Measurements from ENCODE around the gene ALDH1A3.

The ALDH1A3 gene

DNA sequence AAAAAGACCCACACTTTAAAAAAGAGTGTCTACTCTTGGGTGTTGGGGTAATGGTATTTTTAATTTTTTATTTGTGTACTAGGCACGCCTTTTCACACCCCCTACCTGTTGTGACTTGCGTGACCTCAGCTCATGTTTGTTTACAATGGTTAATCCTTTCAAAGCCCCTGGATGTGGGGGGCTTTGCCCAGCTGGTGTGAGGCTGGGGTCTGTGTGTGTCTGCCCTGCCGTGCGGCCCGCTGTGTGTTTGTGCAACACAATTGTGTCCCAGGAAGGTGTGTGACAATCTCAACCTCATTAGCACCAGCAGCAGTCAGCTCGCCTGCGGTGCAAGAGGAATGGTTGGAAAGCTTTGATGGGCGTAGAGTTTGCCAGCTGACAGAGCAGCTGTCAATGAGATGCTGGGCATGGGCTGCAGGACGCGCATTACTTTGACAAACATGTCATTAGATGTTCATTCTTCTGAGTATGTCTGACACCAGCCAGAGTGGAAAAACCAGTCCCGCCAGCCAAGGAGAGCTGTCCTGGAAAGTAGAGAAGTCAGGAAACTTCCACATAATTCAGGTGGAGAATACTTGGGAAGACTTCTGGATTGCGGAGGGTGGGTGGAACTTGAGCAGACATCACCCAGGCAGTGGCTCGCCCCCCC, 49.1 kb downstream of the ALDH1A3 start (continued):
- TF ChIP-seq, protein P1, sequence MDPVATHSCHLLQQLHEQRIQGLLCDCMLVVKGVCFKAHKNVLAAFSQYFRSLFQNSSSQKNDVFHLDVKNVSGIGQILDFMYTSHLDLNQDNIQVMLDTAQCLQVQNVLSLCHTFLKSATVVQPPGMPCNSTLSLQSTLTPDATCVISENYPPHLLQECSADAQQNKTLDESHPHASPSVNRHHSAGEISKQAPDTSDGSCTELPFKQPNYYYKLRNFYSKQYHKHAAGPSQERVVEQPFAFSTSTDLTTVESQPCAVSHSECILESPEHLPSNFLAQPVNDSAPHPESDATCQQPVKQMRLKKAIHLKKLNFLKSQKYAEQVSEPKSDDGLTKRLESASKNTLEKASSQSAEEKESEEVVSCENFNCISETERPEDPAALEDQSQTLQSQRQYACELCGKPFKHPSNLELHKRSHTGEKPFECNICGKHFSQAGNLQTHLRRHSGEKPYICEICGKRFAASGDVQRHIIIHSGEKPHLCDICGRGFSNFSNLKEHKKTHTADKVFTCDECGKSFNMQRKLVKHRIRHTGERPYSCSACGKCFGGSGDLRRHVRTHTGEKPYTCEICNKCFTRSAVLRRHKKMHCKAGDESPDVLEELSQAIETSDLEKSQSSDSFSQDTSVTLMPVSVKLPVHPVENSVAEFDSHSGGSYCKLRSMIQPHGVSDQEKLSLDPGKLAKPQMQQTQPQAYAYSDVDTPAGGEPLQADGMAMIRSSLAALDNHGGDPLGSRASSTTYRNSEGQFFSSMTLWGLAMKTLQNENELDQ (tag by site-specific recombination; IDR thresholded peaks at IDR 0.05; ENCODE audit: low read depth): no peak

DNA sequence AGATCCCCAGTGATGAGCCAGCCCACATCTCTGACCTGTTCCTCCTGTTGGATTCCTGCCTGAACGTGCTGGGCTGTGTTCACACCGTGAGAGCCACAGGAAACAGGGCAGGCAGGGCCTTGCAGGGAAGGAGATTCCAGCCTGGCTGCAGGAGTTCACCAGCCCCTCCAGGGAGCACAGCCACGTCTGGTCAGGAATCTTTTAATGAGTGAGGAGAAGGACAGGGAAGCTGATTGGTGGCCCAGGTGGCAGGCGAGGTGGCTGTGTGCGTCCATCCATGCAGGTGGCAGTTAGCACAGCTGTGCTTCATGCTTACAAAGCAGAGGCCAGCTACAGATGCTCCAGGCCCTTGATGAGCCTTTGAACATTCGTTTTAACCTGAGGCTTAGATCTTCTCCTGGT, 50.0 kb downstream of the ALDH1A3 start:
- Histone ChIP-seq H3K27ac (ENCODE audit: extremely low read depth, low read depth, low read length) (no peak overlapping the region), H3K36me3 (ENCODE audit: control insufficient read depth in 2 of 2, insufficient read depth in 1 of 2, low read length in 2 of 2) (no peaks in the 10 kb centered on the region), H3K4me1 (ENCODE audit: control insufficient read depth, insufficient read depth, low read length) (no peaks in the 10 kb centered on the region), H3K4me3 (ENCODE audit: low read depth, low read length) (no peak overlapping the region), H3K9me3 (ENCODE audit: control insufficient read depth, insufficient read depth, low read depth, low read length) (no peaks in the 10 kb centered on the region)
- CTCF ChIA-PET: interaction anchor here (0.6 to 1.1 kb wide), 3 partner anchors 12 to 79 kb away, joined by 3 to 4 read pairs (median 4); no protein-coding TSS in a partner anchor
- POLR2A ChIA-PET: interaction anchor here (0.6 kb wide), 1 partner anchor 43 kb away, joined by 3 read pairs; no protein-coding TSS in a partner anchor
- TF ChIP-seq ZEB2 (tag by site-specific recombination; IDR thresholded peaks at IDR 0.05) (no peak), ZIC2 (tag by site-specific recombination; IDR thresholded peaks at IDR 0.05) (peak; percentile 92), ZNF302 (tag by site-specific recombination; IDR thresholded peaks at IDR 0.05; ENCODE audit: low read depth) (no peak), ZNF214 (tag by site-specific recombination; IDR thresholded peaks at IDR 0.05; ENCODE audit: borderline replicate concordance) (no peak)
- TF ChIP-seq, protein P2, sequence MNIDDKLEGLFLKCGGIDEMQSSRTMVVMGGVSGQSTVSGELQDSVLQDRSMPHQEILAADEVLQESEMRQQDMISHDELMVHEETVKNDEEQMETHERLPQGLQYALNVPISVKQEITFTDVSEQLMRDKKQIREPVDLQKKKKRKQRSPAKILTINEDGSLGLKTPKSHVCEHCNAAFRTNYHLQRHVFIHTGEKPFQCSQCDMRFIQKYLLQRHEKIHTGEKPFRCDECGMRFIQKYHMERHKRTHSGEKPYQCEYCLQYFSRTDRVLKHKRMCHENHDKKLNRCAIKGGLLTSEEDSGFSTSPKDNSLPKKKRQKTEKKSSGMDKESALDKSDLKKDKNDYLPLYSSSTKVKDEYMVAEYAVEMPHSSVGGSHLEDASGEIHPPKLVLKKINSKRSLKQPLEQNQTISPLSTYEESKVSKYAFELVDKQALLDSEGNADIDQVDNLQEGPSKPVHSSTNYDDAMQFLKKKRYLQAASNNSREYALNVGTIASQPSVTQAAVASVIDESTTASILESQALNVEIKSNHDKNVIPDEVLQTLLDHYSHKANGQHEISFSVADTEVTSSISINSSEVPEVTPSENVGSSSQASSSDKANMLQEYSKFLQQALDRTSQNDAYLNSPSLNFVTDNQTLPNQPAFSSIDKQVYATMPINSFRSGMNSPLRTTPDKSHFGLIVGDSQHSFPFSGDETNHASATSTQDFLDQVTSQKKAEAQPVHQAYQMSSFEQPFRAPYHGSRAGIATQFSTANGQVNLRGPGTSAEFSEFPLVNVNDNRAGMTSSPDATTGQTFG (tag by site-specific recombination; IDR thresholded peaks at IDR 0.05; ENCODE audit: borderline replicate concordance): no peak

DNA sequence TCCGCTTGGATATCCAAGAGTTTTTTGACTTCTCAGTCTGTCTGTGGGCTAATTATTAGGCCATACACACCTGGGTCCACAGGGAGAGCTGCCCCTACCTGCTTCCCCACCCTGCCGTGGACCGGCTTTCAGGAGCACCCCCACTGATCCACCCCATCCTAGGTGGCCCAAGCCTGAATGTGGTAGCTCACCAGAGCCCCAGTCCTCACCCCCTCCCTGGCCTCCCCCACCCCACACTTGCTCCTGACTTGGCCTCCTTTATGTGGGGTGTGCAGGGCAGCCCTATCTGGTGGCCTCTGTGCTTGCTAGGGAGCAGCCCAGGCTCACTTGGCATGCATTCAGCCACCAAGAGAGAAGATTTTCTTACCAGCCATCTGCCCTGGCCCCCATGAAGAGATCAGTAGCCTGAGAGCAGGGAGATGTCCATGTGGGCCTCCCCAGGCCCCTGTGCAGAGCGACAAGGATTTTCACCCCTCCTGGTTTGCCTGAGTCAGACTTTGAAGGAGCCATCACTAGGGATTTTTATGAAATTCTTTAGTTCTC, 50.7 kb downstream of the ALDH1A3 start:
- H3K4me3 ChIP-seq (ENCODE audit: low read depth, low read length): no peak overlapping the region
- H3K27ac ChIP-seq (ENCODE audit: extremely low read depth, low read depth, low read length): no peak overlapping the region
- POLR2A ChIA-PET: no interaction called here
- TF ChIP-seq ZNF426 (tag by site-specific recombination; IDR thresholded peaks at IDR 0.05) (no peak), ZIC2 (tag by site-specific recombination; IDR thresholded peaks at IDR 0.05) (peak; percentile 14; the same call in 1 of the 2 replicates), ZNF302 (tag by site-specific recombination; IDR thresholded peaks at IDR 0.05; ENCODE audit: low read depth) (no peak), GLIS1 (tag by site-specific recombination; IDR thresholded peaks at IDR 0.05) (peak; percentile 25; the same call in 1 of the 2 replicates)
- no peaks in the 10 kb centered on the region for H3K36me3 ChIP-seq (ENCODE audit: control insufficient read depth in 2 of 2, insufficient read depth in 1 of 2, low read length in 2 of 2)
- H3K9me3 ChIP-seq (ENCODE audit: control insufficient read depth, insufficient read depth, low read depth, low read length): no peaks in the 10 kb centered on the region
- CTCF ChIA-PET: interaction anchor here (0.6 to 1.1 kb wide), 5 partner anchors 12 to 78 kb away, joined by 3 to 5 read pairs (median 4); no protein-coding TSS in a partner anchor
- H3K4me1 ChIP-seq (ENCODE audit: control insufficient read depth, insufficient read depth, low read length): no peaks in the 10 kb centered on the region

DNA sequence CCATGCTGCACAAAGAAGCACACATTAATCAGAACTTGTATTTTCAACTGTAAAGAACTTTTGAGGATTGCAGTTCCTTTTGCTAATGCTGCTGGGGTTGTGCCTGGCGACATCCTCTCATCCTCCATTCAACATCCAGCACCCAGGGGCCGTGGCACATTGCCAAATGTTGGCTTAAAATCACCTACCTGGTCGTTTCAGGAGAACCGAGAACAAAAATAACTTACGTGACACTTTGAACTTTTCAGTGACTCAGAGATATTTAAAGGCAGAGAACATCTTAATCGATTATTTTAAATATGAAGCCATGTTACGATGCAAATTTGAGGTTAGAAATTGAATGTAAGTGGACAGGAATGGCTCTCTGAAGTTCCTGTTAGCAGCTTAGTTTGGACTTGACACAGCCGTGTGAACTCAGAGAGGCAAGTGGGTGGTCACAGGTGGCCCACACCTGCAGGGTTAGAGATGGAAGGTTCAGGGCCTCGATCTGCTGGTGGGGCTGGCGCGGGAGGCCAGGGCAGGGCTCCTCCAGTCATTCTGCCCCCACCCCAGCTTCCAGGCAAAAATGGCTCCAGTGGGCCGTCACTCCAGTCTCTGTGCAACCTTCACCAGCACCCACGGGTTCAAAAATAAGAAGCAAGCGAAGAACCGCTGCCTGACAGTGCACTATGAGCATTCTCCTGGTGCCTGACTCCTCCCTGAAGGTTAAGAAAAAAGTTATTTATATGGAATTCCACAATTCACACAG, 51.7 kb downstream of the ALDH1A3 start:
- Histone ChIP-seq H3K27ac (ENCODE audit: extremely low read depth, low read depth, low read length) (no peak overlapping the region), H3K4me1 (ENCODE audit: control insufficient read depth, insufficient read depth, low read length) (no peaks in the 10 kb centered on the region), H3K36me3 (ENCODE audit: control insufficient read depth in 2 of 2, insufficient read depth in 1 of 2, low read length in 2 of 2) (no peaks in the 10 kb centered on the region), H3K9me3 (ENCODE audit: control insufficient read depth, insufficient read depth, low read depth, low read length) (no peaks in the 10 kb centered on the region), H3K4me3 (ENCODE audit: low read depth, low read length) (no peak overlapping the region)
- ChIA-PET POLR2A (no interaction called here), CTCF (interaction anchor here (0.9 to 1.5 kb wide), 2 partner anchors 13 to 77 kb away, joined by 5 read pairs; no protein-coding TSS in a partner anchor)
- TF ChIP-seq ZBTB48 (tag by site-specific recombination; IDR thresholded peaks at IDR 0.05): no peak
- TF ChIP-seq KLF9 (tag by site-specific recombination; IDR thresholded peaks at IDR 0.05; ENCODE audit: low read depth): no peak
- TF ChIP-seq SCRT2 (tag by site-specific recombination; IDR thresholded peaks at IDR 0.05): no peak
- TF ChIP-seq ZBTB21 (tag by site-specific recombination; IDR thresholded peaks at IDR 0.05): no peak
- TF ChIP-seq, protein P3, sequence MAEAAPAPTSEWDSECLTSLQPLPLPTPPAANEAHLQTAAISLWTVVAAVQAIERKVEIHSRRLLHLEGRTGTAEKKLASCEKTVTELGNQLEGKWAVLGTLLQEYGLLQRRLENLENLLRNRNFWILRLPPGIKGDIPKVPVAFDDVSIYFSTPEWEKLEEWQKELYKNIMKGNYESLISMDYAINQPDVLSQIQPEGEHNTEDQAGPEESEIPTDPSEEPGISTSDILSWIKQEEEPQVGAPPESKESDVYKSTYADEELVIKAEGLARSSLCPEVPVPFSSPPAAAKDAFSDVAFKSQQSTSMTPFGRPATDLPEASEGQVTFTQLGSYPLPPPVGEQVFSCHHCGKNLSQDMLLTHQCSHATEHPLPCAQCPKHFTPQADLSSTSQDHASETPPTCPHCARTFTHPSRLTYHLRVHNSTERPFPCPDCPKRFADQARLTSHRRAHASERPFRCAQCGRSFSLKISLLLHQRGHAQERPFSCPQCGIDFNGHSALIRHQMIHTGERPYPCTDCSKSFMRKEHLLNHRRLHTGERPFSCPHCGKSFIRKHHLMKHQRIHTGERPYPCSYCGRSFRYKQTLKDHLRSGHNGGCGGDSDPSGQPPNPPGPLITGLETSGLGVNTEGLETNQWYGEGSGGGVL (tag by site-specific recombination; IDR thresholded peaks at IDR 0.05): no peak
- no peak for TF ChIP-seq ZNF19 (tag by site-specific recombination; IDR thresholded peaks at IDR 0.05; ENCODE audit: low read depth)
- TF ChIP-seq, protein P4, sequence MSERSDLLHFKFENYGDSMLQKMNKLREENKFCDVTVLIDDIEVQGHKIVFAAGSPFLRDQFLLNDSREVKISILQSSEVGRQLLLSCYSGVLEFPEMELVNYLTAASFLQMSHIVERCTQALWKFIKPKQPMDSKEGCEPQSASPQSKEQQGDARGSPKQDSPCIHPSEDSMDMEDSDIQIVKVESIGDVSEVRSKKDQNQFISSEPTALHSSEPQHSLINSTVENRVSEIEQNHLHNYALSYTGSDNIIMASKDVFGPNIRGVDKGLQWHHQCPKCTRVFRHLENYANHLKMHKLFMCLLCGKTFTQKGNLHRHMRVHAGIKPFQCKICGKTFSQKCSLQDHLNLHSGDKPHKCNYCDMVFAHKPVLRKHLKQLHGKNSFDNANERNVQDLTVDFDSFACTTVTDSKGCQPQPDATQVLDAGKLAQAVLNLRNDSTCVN (tag by site-specific recombination; optimal IDR thresholded peaks at IDR 0.05): no peak
- TF ChIP-seq, protein P5, sequence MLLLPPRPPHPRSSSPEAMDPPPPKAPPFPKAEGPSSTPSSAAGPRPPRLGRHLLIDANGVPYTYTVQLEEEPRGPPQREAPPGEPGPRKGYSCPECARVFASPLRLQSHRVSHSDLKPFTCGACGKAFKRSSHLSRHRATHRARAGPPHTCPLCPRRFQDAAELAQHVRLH (tag by site-specific recombination; IDR thresholded peaks at IDR 0.05): no peak
- TF ChIP-seq IKZF3 (tag by site-specific recombination; IDR thresholded peaks at IDR 0.05): no peak
- no peak for TF ChIP-seq HOXD13 (CRISPR knock-in tag; IDR thresholded peaks at IDR 0.05; ENCODE audit: borderline replicate concordance)
